ENCODE measurements around the gene NRXN3. TPM values are rescaled to one million over a fixed set of nuclear protein-coding genes. Genes with fewer than 3 reads are reported as not detected.

Gene NRXN3
- total and polyA plus RNA-seq, 2 of the 4 experiments (the other 2 are of a cell fraction) = 4.8 to 25.1 TPM

DNA sequence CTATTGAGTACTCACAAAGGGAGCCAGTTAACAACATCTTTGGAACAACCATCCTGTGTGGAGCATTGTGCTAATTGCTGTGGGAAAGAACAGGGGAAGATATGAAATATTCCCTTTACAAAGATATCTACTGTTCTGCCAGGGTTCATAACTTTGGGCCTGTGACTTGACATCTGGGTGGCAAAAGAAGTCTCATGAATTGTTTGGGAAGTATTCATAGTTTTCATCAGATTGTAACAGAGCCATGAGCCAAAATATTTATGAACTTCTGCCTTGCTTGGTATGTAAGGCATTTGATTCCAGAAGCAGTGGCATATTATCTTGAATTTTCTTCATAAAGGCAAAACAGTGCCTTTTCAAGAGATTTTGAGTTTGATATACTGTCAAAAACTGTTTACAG lies 1224.9 kb downstream of the NRXN3 start:
- intact Hi-C loops (cut with micrococcal nuclease) = no loop called here
- Histone ChIP-seq H3K14ac (replicated peaks; ENCODE audit: low read depth, low read length) (no peak overlapping the region), H2AK5ac (ENCODE audit: low read depth, low read length) (0 out of 2 replicates have a peak overlapping the region, but pooled peaks have one; percentile 14), H3K9me1 (ENCODE audit: insufficient read depth, low read length) (no peaks in the 10 kb centered on the region), H2BK5ac (ENCODE audit: low read depth, low read length, poor library complexity, severe bottlenecking) (peak overlapping the region; percentile 70), H3K27me3 (ENCODE audit: control insufficient read depth, insufficient read depth, low read length) (no peaks in the 10 kb centered on the region), H4K8ac (ENCODE audit: low read depth in 2 of 2, low read length in 2 of 2) (peak overlapping the region in 1 of 2 experiments; percentile 43; a peak in 1 of 4 replicates), H3K56ac (ENCODE audit: extremely low read depth, insufficient read depth, low read length) (no peak overlapping the region), H4K5ac (ENCODE audit: low read depth, low read length) (no peak overlapping the region), H3K9ac (ENCODE audit: low read depth, low read length) (no peak overlapping the region), H4K20me1 (ENCODE audit: insufficient read depth, low read length) (no peaks in the 10 kb centered on the region), H3K4me3 (ENCODE audit: insufficient read depth, low read depth, low read length) (no peak overlapping the region), H3K27ac (ENCODE audit: insufficient read depth, low read length) (no peak overlapping the region), H3K4me1 (ENCODE audit: control insufficient read depth, insufficient read depth, low read length) (peaks cover 3% of the 10 kb centered on the region; the same call in 1 of the 2 replicates), H2BK20ac (ENCODE audit: low read depth, low read length) (peak overlapping the region; percentile 63; the same call in 1 of the 2 replicates), H4K91ac (ENCODE audit: insufficient read depth, low read depth, low read length) (0 out of 2 replicates have a peak overlapping the region, but pooled peaks have one; percentile 5), H3K18ac (ENCODE audit: low read depth, low read length) (peak overlapping the region; percentile 38; the same call in 1 of the 2 replicates), H2AFZ (replicated peaks; ENCODE audit: low read length, poor library complexity) (no peak overlapping the region), H3K23ac (ENCODE audit: low read depth, low read length) (no peak overlapping the region), H3K36me3 (ENCODE audit: control insufficient read depth, insufficient read depth, low read length) (no peaks in the 10 kb centered on the region), H2AK9ac (replicated peaks; ENCODE audit: low read depth, low read length, poor library complexity) (no peak overlapping the region), H3K4ac (ENCODE audit: low read depth, low read length) (peak overlapping the region; percentile 49; the same call in 1 of the 2 replicates), H3K4me2 (ENCODE audit: low read depth, low read length) (no peak overlapping the region; the same call in 1 of the 2 replicates), H3K79me1 (ENCODE audit: low read depth in 1 of 2, low read length in 2 of 2) (no peaks in the 10 kb centered on the region), H3K9me3 (ENCODE audit: control insufficient read depth, insufficient read depth, low read length) (peaks cover 2% of the 10 kb centered on the region; the same call in 1 of the 2 replicates), H2BK120ac (ENCODE audit: low read depth, low read length) (peak overlapping the region; percentile 72), H2BK15ac (ENCODE audit: low read depth, low read length) (peak overlapping the region; percentile 39; the same call in 2 of the 3 replicates)
- DNase-seq = peak; percentile 54
- TF ChIP-seq BHLHE40 (IDR thresholded peaks at IDR 0.05; ENCODE audit: low read depth, low read length) (no peak), RCOR1 (IDR thresholded peaks at IDR 0.05; ENCODE audit: insufficient replicate concordance, low read length) (no peak), MAFK (IDR thresholded peaks at IDR 0.05; ENCODE audit: low read depth, low read length) (no peak), RFX5 (IDR thresholded peaks at IDR 0.05; ENCODE audit: low read depth, low read length) (no peak), CHD1 (IDR thresholded peaks at IDR 0.05; ENCODE audit: low read depth, low read length) (no peak), CEBPB (IDR thresholded peaks at IDR 0.05; ENCODE audit: low read depth, low read length) (no peak), SMC3 (IDR thresholded peaks at IDR 0.05; ENCODE audit: low read depth, low read length) (no peak), FOS (IDR thresholded peaks at IDR 0.05; ENCODE audit: low read depth, low read length) (no peak), MXI1 (IDR thresholded peaks at IDR 0.05; ENCODE audit: borderline replicate concordance, low read depth, low read length) (no peak), NFE2L2 (IDR thresholded peaks at IDR 0.05; ENCODE audit: low read depth, low read length) (no peak), MAZ (IDR thresholded peaks at IDR 0.05; ENCODE audit: borderline replicate concordance, low read depth, low read length) (no peak), POLR2A (IDR thresholded peaks at IDR 0.05; ENCODE audit: low read depth, low read length) (no peak), RAD21 (IDR thresholded peaks at IDR 0.05; ENCODE audit: low read length) (no peak)
- TF ChIP-seq, protein P1, sequence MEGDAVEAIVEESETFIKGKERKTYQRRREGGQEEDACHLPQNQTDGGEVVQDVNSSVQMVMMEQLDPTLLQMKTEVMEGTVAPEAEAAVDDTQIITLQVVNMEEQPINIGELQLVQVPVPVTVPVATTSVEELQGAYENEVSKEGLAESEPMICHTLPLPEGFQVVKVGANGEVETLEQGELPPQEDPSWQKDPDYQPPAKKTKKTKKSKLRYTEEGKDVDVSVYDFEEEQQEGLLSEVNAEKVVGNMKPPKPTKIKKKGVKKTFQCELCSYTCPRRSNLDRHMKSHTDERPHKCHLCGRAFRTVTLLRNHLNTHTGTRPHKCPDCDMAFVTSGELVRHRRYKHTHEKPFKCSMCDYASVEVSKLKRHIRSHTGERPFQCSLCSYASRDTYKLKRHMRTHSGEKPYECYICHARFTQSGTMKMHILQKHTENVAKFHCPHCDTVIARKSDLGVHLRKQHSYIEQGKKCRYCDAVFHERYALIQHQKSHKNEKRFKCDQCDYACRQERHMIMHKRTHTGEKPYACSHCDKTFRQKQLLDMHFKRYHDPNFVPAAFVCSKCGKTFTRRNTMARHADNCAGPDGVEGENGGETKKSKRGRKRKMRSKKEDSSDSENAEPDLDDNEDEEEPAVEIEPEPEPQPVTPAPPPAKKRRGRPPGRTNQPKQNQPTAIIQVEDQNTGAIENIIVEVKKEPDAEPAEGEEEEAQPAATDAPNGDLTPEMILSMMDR (conservative IDR thresholded peaks at IDR 0.05; ENCODE audit: low read depth, low read length) = no peak
- TF ChIP-seq, protein P2, sequence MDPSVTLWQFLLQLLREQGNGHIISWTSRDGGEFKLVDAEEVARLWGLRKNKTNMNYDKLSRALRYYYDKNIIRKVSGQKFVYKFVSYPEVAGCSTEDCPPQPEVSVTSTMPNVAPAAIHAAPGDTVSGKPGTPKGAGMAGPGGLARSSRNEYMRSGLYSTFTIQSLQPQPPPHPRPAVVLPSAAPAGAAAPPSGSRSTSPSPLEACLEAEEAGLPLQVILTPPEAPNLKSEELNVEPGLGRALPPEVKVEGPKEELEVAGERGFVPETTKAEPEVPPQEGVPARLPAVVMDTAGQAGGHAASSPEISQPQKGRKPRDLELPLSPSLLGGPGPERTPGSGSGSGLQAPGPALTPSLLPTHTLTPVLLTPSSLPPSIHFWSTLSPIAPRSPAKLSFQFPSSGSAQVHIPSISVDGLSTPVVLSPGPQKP (IDR thresholded peaks at IDR 0.05; ENCODE audit: borderline replicate concordance, low read depth, low read length) = no peak
- dilution Hi-C loops (cut with HindIII; ENCODE audit: low sequenced_read_pairs, unreplicated experiment) = no loop called here
- in situ Hi-C loops (cut with MboI; ENCODE audit: low sequenced_read_pairs) = no loop called here
- ChIA-PET POLR2A (ENCODE audit: unreplicated experiment) (no interaction called here), CTCF (no interaction called here)
- ATAC-seq (ENCODE audit: low read depth) = peak; percentile 86
- no TSS peak for BruUV-seq (replicated peaks)

Measured in IMR-90 (cell line).